ENCODE data around the gene LGI4.

DNA sequence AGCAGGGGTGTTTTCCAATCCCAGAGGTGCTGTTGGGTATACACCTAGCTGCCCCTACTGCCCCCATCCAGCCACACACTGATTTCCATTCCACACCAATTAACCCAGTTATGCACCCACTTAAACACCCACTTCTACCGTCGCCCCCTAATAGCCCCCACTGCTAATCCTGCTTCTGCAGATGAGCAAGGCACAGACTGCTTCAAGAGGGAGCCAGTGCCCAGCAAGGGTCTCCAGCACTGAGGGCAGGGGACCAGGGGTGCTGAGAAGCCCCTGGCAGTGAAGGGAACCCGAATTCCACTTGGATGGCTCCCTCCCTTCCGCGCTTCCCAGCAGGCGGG, 9.4 kb upstream of the LGI4 start:
- TF ChIP-seq, protein P1, sequence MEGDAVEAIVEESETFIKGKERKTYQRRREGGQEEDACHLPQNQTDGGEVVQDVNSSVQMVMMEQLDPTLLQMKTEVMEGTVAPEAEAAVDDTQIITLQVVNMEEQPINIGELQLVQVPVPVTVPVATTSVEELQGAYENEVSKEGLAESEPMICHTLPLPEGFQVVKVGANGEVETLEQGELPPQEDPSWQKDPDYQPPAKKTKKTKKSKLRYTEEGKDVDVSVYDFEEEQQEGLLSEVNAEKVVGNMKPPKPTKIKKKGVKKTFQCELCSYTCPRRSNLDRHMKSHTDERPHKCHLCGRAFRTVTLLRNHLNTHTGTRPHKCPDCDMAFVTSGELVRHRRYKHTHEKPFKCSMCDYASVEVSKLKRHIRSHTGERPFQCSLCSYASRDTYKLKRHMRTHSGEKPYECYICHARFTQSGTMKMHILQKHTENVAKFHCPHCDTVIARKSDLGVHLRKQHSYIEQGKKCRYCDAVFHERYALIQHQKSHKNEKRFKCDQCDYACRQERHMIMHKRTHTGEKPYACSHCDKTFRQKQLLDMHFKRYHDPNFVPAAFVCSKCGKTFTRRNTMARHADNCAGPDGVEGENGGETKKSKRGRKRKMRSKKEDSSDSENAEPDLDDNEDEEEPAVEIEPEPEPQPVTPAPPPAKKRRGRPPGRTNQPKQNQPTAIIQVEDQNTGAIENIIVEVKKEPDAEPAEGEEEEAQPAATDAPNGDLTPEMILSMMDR (IDR thresholded peaks at IDR 0.05) = no peak
- TF ChIP-seq POLR2A (IDR thresholded peaks at IDR 0.05) = no peak
